ENCODE measurements around the gene PARP8. TPM values are rescaled to one million over a fixed set of nuclear protein-coding genes. Genes with fewer than 3 reads are reported as not detected.

PARP8 gene
- total RNA-seq, 4 donors from 2014 or later = 12.0 to 34.7 (median 25.3) TPM

DNA sequence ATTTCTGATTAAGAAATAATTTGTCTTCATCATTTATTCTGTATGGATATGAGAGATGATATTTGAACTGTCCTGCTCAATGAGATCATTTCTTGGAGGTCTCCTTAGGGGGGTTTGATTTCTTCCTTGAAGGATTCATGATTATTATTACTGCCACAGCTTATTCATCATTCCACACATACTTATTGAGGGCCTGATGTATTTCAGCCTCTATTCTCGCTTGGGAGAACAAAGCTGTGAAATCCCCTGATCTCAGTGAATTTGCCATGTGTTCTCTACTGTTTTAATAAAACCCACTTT, 36.9 kb downstream of the PARP8 start:
- peaks cover 0 to 6% (median 0%) of the 10 kb centered on the region in 4 donors for H3K4me1 ChIP-seq
- H3K4me3 ChIP-seq = no peak overlapping the region
- TF ChIP-seq, protein P1, sequence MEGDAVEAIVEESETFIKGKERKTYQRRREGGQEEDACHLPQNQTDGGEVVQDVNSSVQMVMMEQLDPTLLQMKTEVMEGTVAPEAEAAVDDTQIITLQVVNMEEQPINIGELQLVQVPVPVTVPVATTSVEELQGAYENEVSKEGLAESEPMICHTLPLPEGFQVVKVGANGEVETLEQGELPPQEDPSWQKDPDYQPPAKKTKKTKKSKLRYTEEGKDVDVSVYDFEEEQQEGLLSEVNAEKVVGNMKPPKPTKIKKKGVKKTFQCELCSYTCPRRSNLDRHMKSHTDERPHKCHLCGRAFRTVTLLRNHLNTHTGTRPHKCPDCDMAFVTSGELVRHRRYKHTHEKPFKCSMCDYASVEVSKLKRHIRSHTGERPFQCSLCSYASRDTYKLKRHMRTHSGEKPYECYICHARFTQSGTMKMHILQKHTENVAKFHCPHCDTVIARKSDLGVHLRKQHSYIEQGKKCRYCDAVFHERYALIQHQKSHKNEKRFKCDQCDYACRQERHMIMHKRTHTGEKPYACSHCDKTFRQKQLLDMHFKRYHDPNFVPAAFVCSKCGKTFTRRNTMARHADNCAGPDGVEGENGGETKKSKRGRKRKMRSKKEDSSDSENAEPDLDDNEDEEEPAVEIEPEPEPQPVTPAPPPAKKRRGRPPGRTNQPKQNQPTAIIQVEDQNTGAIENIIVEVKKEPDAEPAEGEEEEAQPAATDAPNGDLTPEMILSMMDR (IDR thresholded peaks at IDR 0.05) = no peak
- TF ChIP-seq POLR2A (IDR thresholded peaks at IDR 0.05) = no peak
- DNase-seq = no peak
- H3K36me3 ChIP-seq = no peaks in the 10 kb centered on the region
- no peaks in the 10 kb centered on the region for H3K9me3 ChIP-seq
- no peaks in the 10 kb centered on the region for H3K27me3 ChIP-seq
- H3K27ac ChIP-seq = no peak overlapping the region

DNA sequence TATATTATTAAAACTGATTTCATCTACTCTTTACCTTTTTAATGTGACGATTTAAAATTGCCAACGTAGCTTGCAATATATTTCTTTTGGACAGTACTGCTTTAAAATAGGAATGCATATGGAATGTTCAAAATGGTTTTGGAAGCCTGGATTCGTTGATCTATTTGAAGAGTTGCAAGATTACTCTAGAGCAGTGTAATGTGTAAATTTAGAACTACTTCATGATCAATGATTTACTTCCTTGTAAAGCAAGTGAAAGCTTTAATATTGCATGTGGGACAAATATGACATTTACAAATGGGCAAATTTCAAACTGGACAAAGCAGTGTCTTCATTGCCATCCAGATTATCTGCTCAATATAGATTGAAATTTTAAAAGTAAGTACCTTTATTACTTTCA, 38.3 kb downstream of the PARP8 start:
- H3K4me1 ChIP-seq = peaks cover 0 to 6% (median 0%) of the 10 kb centered on the region in 4 donors
- no peak overlapping the region for H3K4me3 ChIP-seq
- no peaks in the 10 kb centered on the region for H3K36me3 ChIP-seq
- H3K27ac ChIP-seq = no peak overlapping the region
- DNase-seq = no peak
- TF ChIP-seq POLR2A (IDR thresholded peaks at IDR 0.05) = no peak
- TF ChIP-seq, protein P1 (IDR thresholded peaks at IDR 0.05) = no peak
- no peaks in the 10 kb centered on the region for H3K27me3 ChIP-seq
- no peaks in the 10 kb centered on the region for H3K9me3 ChIP-seq

DNA sequence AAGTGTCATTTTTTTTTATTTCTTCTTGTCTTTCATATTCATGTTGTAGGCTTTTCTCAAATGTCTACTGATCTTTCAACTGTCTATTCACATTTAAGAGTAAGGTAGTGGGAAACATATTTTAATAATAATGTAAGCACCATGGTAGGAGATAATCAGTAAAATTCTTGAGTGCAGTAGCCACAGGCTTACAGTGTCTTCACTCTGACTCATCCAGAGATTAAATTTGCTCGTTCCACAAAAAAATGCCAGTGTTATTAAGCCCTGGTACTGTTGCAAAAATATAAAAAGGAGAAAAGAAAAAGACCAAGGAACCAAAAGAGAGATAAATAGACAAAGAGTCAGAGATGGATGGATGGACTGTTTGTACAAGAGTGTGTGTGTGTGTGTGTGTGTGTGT, 43.0 kb downstream of the PARP8 start:
- H3K9me3 ChIP-seq = no peaks in the 10 kb centered on the region
- TF ChIP-seq, protein P1 (IDR thresholded peaks at IDR 0.05) = no peak
- TF ChIP-seq POLR2A (IDR thresholded peaks at IDR 0.05) = no peak
- H3K4me1 ChIP-seq = peaks cover 0 to 17% (median 5%) of the 10 kb centered on the region in 4 donors
- DNase-seq = no peak
- no peak overlapping the region for H3K27ac ChIP-seq
- H3K4me3 ChIP-seq = no peak overlapping the region
- no peaks in the 10 kb centered on the region for H3K36me3 ChIP-seq
- no peaks in the 10 kb centered on the region for H3K27me3 ChIP-seq

DNA sequence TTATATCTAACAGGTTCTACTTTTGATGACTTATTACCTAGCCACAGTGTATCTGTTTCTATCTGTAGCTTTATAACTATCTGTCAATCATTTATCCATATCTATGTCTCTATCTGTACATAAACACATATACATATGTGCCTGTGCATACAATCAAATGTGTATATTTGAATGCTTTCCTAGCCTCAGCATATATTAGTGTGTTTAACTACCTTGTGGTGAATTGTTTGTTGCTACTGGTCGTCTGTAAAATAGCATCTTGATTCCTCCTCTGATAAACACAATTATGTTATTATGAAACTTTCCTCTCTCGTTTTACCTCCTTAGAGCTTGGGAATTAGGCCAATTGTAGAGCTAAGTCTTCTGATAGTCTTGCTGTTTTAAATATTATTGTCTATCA, 44.4 kb downstream of the PARP8 start:
- Histone ChIP-seq H3K4me1 (peaks cover 0 to 17% (median 5%) of the 10 kb centered on the region in 4 donors), H3K4me3 (peak overlapping the region in 2 of 4 donors; percentile 21 to 33), H3K27me3 (no peaks in the 10 kb centered on the region), H3K27ac (peak overlapping the region; percentile 16 to 65 (median 58)), H3K36me3 (no peaks in the 10 kb centered on the region), H3K9me3 (no peaks in the 10 kb centered on the region)
- TF ChIP-seq POLR2A (IDR thresholded peaks at IDR 0.05) = no peak
- TF ChIP-seq, protein P1 (IDR thresholded peaks at IDR 0.05) = no peak
- no peak for DNase-seq

DNA sequence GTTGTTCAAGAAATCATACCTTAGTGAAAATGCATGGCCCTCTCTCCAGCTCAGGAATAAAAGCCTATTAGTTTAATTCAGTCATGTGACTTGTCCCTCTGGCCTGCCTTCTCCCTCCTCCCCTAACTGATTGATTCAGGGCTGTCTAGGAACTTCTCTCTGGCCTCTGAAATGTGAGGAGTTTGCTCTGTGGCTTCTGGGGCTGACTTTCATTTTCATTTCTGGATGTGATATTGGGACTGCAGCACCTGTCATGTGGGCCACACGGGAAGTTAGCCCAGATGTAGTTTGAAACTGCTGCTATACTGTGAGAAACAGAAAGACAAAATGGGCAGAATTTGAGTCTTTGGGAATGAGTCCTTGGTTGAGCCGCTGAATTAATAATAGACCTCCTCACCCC, 44.8 kb downstream of the PARP8 start:
- peak in 2 of 3 donors; percentile 68 to 77 for DNase-seq

More for the DNA sequence above, 44.8 kb downstream of the PARP8 start:
- Histone ChIP-seq H3K36me3 (no peaks in the 10 kb centered on the region), H3K9me3 (no peaks in the 10 kb centered on the region), H3K4me3 (peak overlapping the region in 2 of 4 donors; percentile 21 to 33), H3K27ac (peak overlapping the region; percentile 16 to 65 (median 58)), H3K4me1 (peaks cover 0 to 17% (median 5%) of the 10 kb centered on the region in 4 donors), H3K27me3 (no peaks in the 10 kb centered on the region)
- no peak for TF ChIP-seq POLR2A (IDR thresholded peaks at IDR 0.05)
- TF ChIP-seq, protein P1 (IDR thresholded peaks at IDR 0.05) = no peak

Measured in Peyer's patch (tissue), 4 donors.